Renal cortical epithelial cell (primary cell): ENCODE measurements around the gene ASAP3. TPM values are rescaled to one million over a fixed set of nuclear protein-coding genes. Genes with fewer than 3 reads are reported as not detected.

Source experiments
- DNase-seq: peaks from one replicate; pipeline ENCODE4 v3.0.0-alpha.2; 2011; ENCODE audit warnings: low read depth
- total RNA-seq: library from RNA; depleted of rRNA; stranded (reverse); fragments of >200 nt; gene quantifications from 2 replicates; pipeline ENCODE4 v1.2.3, GENCODE V29; 2014

The ASAP3 gene
- total RNA-seq, 1 donor from 2014 or later, result 41.3 TPM

DNA sequence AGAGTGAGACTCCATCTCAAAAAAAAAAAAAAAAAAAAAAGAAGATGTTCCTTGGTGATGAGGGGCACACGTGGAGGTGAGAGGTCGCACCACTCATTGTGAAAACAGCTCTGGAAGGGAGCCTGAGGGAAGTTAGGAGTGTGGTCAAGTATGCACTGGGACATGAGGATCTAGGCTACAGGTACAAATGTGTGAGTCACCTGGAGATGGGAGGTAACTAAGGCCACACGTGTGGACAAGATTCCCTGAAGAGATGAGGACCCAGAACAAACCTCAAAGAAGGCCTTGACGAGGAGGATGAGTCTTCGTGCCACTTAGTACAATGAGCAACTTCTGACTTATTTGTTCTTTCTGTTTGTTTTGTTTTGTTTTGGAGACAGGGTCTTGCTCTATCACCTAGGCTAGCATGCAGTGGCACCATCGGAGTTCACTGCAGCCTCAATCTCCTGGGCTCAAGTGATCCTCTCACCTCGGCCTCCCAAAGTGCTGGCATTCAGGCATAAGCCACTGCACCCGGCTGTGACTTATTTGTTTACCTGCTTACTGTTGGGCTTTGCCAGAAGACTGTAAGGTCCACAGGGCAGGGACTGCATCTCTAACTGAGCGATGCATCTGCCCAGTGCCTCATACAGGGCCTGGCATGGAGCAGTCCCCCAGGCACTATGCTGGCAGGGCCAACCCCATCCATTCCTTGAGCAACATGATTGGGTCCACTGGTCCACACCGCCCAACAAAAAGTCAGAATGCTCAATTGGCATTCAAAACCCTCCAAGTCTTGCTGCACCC, 6.4 kb downstream of the ASAP3 start:
- DNase-seq, result peak; percentile 83

DNA sequence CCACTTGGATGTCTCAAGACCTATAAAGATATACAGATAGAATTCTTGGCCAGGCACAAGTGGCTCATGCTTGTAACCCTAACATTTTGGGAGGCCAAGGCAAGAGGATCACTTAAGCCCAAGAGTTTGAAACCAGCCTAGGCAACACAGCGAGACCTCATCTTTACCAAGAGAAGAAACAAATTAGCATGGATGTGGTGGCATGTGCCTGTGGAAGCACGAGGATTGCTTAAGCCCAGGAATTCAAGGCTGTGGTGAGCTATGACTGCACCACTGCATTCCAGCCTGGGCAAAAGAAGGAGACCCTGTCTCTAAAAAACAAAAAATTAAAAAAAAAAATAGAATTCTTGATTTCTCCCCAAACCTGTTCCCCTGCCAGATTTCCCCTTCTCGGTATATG, 8.3 kb downstream of the ASAP3 start:
- DNase-seq, result peak; percentile 71

DNA sequence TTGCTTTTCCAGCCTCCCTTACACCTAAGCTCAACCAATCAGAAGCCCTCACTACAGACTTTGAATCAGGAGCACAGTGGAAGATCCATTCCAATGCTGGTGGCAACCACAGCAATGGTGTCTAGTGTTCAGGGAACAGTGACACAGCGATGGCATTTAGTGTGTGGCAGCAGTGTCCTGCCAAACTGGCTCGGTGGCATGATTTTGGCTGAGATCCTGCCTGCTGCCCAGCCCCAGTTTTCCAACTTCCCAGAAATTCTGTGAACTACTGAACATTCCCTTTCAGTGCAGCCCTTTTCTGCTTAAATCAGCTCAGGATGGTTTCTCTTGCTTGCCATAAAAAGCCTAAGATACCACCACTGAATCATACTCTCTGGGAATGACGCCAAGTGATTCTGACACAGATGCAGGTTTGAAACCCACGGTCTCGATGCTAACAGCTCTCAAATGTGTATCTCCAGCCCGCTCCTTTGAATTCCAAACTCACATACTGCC, 8.8 kb downstream of the ASAP3 start:
- peak; percentile 87 for DNase-seq

DNA sequence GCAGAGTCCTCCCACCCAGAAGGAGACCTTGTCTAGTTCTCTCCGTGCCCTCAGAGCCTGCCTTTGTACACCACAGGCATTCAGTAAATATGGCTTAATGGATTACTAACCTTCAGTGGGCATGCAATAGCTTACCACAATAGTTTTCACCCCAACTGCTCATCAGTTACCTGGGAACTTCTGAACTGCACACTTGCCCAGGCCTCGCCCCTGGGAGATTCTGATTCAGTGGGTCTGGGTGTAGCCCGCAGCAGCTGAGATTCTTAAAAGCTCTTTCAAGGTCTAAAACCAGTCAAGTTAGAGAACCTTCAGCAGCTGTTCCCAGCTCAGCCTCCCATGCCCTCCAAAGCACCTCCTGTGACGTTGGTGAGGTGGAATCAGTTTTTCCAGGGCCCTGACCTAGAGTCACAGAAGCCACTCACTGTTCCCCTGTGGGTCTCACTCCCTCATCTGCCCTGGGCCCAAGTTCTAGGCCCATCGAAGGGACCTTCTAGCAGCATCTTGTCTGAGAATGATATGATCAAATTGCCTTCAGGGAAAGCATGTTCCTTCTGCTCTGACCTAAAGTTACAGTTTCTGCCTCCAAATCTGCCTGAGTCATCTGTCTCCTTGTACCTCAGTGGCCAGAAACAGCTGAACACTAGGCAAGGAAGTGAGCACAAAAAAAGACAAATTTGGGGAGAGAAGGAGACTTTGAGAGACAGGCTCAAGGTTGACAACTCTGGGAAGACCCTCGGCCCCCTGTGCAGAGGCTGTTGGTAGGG, 10.8 kb downstream of the ASAP3 start:
- peak; percentile 98 for DNase-seq

DNA sequence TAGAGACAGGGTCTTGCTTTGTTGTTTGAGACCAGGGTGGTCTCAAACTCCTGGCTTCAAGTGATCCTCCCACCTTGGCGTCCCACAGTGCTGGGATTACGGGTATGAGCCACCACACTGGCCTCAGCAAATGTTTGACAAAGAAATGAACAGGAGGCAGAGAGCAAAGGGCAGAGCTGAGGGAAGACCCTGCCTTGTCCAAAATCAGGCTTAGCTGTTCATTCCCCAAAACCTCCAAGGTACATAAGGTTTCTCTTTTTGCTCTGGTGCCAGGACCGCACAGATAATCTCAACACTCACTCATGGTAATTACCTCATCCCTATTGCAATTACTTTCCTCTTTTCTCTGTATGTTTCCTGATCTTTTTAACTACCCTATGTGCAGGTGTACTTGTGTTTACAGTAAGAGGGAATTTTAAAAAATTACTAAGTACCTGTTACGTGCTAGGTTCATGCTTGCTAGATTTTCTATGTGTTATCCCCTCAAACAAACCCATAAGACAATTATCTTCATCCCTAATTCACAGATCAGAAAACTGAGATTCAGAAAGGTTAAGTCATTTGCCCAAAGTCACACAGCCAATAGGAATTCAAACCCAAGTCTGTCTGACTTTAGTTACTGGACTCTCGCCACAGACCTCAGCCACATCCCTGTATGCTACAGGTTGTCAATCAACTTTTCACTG, 11.5 kb downstream of the ASAP3 start:
- DNase-seq, result no peak

DNA sequence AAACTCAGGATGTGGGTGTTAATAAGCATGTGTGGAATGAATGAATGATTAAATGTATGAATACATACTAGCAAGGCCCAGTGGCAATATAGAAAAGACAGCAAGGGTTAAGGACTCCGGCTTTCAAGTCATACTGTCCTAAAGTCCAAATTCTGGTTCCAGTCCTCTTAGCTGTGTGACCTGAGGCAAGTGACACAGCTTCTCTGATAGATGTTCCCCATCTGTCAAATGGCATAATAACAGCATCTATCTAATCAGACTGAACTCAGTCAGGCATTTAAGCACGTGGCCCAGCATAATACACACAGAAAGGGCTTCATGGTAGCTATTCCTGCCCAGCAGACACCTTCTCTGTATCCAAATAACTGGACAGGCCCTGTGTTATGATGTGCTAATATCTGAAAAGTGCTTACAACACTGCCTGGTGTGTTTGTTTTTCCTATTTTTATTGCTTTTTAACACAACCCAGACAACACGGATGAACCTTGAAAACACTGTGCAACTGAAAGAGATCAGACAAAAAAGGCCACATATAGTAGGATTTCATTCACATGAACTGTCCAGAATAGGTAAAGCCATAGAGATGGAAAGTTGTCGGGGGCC, 12.4 kb downstream of the ASAP3 start:
- no peak for DNase-seq

DNA sequence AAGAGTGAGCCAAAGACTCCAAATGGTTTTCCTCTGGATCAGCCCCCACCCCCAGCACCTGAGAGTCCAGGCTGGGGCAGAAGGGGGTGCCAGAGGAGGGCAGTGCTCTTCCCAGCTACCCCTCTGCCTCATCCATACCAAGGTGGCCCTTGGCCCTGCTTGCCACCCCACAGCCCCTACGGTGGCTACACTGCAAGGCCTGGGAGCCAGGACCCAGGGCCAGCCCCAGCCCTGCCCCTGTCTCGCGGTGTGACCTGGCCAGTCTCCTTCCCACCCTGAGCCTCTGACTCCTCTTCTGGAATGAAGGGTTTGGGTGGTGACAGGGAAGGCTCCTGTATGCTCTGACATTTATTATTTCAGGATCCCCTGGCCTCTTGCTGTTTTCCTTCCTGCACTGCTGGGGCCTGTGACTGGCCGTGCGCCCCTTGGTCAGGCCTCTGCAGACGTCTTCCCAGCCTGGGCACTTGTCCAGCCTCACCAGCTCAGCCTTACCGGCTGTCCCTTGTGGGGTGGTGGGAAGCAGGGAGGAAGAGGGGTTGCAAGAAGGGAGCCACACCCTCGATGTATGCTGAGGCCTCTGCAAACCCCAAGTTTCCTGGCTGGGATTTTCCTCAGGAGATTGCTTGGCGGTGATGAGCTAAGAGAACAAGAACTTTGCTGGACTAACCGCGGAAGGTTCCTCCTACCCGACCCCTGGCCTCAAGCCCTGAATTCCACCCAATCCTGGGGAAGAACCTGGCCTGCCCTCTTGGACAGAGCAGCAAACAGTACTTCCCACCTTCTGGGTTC, 13.5 kb downstream of the ASAP3 start:
- peak; percentile 84 for DNase-seq

DNA sequence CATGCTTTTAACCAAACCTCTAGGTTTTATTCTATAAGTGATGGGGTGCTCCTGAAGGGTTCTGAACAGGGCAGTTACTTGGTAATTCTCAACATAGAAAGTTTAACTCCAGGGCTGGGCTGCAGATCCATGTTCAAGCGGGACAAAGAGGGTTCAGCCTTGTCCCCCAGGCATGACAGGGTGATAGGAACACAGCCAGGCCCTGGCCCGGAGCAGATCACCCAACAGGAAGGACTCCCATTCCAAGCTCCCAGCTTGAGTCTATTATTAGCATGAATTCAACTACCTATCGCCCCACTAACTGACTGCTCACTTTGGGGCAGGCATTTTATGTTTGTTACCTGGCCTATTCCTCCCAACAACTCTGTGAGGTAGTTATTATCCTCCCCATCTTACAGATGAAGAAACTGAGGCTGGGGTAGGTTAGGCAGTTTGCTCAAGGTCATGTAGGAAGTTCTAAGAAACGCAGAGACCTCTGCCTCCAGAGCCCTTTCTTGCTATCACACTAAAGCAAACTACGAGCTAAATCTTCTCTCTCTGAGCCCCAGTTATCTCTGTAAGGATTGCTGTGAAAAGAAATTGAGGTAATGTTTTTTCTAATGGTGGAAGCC, 14.5 kb downstream of the ASAP3 start:
- no peak for DNase-seq

DNA sequence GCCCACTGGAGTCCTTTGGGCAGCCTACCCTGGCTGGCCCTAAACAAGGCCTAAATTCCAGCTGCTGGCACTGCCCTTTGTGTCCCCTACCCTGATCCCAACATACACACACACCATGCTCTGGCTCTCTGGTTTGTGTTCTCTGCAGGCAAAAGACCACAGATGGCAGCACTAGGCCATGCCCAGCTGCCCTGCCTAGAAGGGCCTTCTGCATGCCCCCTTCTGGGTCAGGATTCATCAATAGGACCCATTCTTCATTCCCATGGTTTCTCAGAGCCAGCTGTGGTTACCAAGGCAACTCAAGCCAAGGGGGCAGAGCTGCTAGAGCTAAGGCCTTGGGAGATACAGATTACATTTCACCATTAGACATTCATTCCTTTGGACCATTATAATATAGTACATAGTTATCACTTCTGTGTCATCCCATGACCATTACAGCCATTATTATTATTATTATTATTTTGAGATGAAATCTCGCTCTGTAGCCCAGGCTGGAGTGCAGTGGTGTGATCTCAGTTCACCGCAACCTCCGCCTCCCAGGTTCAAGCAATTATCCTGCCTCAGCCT, 17.5 kb downstream of the ASAP3 start:
- no peak for DNase-seq

DNA sequence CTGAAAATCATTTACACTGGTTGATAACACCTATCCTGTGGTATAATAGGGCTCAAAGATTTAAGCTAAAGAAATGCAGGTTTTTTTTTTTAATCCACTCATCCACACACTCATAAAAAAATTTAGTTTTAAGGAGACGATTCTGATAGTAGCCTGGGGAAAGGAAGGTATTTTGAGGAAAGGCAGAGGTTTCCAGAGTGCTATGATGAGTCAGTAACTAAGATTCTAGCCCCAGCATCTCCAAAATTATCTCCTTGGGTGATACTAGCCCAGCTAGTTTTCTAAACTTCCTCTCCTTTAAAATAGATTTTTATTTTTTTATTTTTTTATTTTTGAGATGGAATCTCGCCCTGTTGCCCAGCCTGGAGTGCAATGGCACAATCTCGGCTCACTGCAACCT, 20.7 kb downstream of the ASAP3 start:
- no peak for DNase-seq

DNA sequence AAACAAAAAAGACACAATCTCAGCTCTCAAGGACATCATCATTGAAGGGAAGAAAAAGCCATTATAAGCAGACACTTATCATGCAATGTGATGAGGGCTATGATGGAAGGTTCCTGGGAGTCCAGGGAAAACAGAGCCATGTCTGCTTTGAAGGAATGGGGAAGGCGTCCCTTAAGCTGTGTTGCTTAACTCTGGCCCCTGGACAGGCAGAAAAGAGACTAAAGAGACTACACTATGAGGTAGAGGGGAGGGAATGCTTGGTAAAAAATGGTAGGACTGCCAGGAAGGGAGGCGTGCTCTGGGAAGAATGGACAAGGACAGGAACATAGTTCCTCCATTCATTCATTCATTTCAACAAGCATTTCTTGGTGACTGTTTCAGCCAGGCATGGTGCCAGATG, 21.2 kb downstream of the ASAP3 start:
- DNase-seq, result no peak

DNA sequence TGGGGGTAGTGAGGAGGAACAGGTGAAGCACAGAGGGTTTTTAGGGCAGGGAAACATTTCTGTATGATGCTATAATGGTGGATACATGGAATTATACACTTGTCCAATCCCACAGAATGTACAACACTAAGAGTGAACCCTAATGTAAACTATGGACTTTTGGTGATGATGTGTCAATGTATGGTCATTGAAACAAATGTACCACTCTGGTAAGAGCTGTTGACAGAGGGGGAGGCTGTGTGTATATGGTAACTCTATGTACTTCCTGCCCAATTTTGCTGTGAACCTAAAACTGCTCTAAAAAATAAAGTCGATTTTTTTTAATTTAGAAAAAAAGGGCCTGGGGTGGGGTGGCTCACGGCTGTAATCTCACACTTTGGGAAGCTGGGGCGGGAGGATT, 22.9 kb downstream of the ASAP3 start:
- DNase-seq, result no peak

DNA sequence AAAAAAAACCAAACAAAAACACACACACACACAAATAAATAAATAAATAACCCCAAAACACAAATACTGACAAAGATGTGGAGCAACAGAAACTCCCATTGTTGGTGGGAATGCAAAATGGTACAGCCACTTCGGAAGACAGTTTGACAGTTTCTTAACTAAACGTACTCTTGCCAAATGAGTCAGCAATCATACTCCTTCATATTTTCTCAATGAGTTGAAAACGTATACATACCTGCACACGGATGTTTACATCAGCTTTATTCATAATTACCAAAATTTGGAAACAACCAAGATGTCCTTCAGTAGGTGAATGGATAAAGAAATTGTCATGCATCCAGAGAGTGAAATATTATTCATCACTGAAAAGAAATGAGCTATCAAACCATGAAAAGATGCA, 23.5 kb downstream of the ASAP3 start:
- DNase-seq, result no peak

DNA sequence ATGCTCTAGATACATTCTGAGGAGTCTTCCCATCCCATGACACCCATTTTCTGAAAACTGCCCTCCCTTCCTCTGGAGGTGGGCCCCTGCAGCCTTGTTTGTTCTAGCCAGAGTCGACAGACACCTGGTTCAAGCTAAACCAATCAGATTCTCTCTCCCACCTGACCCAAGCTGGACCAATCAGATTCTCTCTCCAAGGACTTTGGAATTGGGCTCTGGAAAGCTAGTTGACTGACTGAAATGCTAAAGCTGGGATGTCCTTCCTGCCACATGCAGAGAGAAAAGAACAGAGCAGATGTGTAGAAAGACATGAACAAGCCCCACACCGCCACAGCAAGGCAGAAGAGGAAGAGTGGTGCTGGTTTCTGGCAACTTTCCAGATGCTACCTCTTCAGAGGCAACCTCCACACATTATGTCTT, 24.6 kb downstream of the ASAP3 start:
- DNase-seq, result no peak

DNA sequence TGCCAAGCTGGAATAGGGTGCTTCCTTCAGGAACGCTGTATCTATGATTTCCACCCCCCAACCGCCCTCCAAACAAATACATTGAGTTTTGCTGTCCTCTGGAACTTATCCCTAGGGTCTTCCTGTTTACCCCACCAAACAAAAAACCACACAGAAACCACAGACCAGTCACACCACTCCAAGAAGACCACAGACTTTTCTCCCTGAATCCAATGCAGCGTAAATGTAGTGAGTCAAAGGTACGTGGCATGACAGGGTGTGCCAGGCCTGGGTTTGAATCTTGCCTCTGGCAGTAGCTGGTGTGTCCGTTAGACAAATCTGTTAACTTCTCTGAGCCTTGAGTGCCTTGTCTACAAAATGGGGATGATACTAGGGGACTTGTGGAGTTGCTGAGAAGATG, 27.8 kb downstream of the ASAP3 start:
- DNase-seq, result no peak

DNA sequence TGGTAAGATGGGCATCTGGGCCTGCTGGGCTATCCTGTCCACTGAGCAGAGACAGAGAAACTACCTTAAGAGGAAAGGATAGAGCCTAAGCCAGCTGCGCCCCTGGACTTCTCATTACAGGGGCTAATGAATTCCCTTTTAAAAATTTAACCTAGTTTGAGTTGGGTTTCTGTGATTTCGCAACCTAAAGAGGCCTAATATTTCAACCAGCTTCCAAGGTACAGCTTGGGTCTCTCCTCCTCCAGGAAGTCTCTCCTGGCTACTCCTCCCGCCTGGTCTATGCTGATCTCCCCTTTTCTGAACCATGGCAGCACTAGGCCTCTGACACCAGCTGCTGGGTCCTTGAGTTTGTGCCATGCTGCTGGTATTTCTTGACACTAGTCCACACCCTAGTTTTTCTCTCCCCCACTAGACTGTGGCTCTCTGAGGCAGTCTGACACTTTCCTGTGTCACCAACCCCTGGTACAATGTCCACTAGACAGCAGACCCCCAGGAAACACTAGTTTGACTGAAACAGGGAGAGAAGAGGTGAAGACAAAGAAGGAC, 30.5 kb downstream of the ASAP3 start:
- no peak for DNase-seq

DNA sequence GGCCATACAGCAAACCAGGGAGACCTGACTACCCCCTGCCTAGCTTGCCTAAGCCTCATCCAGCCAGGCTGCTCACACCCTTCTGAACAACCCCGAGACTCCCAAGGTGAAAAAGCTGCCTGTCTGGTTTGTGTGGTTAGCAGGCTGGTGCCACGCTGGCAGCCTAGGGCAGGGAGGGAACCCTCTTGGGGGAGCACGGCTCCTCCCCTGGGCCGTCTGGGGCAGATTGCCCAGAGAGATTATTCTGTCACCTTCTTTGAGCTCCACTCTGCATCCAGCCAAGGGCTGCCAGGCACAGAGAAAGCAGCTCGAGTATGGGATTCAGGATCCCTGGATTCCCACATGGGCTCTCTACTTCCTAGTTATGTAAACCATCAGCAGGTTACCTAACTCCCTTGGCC, 32.0 kb downstream of the ASAP3 start:
- peak; percentile 34 for DNase-seq

DNA sequence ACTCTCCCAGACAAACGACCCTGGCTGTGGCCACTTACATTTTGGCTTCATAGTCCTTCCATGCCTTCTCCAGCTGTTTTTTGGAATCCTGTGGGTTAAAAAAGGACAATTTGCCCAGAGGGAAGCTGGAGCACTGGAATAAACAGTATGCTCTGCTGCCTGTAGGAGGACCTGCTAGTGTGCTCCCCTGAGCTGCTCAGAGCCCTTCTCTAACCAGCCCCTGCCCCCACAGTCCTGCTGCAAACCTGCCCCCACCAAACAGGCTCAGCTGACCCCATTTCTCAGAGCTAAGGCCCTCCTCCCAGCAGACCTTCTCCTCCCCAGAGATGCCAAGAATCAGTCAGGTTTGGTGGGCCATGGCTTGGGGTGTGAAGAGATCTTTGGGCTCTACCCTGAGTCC, 32.5 kb downstream of the ASAP3 start:
- DNase-seq, result no peak

DNA sequence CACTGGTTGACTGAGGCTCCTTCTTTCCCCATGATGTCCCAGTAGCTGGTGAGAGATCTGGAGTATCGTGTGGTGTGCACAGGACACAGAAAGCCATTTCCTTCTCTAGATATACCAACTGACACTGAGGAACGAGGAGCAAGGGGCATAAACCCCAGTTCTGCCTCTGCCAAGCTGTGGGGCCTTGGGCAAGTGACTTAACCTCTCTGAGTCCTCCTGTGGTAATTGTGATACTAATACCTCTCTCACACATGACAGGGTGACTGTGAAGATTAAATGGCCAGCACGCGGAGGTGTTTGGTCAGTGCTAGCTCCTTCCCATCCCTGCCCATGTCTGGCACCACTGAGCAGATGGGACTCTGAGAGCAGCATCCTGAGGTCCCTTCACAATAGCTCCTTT, 33.1 kb downstream of the ASAP3 start:
- DNase-seq, result no peak

DNA sequence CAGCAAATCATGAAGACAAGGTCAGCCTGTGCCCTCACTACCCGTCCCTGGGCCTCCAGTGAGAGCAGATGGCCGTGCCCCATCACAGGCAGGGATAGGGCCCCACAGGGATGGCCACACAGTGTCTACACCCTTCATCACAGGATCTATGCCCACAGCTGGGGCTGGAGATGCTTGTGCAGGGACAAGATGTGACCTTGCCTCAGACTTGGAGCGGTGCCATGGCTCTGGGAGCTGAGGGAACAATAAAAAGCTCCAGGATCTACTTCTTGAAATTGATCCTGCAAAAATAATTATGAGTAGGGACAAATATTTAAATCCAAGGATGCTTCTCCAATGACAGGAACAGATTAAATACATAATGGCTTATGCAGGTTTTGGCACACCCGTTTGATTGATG, 34.0 kb downstream of the ASAP3 start:
- no peak for DNase-seq
